Measurements from ENCODE around the gene GRID2.

DNA sequence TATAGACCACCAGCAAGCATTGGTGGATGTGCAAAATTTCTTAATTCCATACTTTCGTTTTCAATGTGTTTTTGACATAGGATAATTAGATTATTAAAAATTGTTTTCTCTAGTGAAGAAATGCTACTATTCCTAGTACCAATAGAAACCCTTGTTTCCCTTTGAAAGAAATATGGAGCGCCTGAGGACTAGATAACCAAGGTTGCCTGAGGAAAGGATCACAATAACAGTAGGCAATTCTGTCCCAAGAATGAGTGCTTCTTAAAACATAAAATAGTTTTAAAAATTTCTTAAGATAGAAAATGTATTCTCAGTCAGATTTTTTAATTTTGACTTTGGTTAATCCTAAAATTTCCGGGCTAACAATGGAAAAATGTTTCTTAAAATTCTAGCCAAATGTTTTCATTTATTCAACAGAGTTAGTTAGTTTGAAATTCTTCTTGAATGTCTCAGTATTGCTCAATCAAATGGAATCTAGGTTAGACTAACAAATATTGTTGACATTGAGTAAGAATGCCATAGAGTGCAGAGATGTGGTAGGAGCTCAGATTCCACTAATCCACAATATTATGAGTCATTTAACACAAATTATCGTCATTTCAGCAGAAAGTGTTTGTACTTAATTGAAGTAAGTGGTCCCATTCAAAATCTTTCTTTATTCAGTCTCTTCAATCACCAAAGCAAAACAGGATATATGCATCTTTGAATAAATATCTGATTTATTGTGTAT lies 666.0 kb downstream of the GRID2 start:
- TF ChIP-seq TAF1 (IDR thresholded peaks at IDR 0.05; ENCODE audit: borderline replicate concordance, low read depth, low read length) (no peak), POLR2AphosphoS5 (IDR thresholded peaks at IDR 0.05; ENCODE audit: low read depth, low read length) (no peak), POLR2A (IDR thresholded peaks at IDR 0.05; ENCODE audit: low read depth, low read length) (no peak)
